ENCODE measurements around the gene DNAH1. TPM values are rescaled to one million over a fixed set of nuclear protein-coding genes. Genes with fewer than 3 reads are reported as not detected.

Gene DNAH1
- total and polyA plus RNA-seq, 2 donors from 2014 or later: 1.7 to 12.1 TPM

DNA sequence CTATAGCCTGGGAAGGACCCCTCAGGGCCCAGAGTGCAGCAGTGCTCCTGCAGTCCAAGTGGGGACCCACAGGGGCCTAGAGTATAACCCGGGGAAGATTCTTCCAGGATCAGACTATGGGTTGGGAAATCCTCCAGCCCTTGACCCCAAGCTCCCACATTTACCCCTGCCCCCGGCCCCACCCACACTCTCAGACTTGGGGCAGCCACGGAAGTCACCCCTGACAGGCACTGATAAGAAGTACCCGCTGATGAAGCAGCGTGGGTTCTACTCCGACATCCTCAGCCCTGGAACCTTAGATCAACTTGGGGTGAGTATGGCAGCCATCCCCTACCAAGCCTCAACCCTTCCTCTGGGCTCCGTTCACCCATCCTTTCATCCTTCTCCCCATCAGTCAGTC lies 6.3 kb downstream of the DNAH1 start:
- H3K9ac ChIP-seq (ENCODE audit: low read length in 3 of 3): no peak overlapping the region
- TF ChIP-seq, protein P1, sequence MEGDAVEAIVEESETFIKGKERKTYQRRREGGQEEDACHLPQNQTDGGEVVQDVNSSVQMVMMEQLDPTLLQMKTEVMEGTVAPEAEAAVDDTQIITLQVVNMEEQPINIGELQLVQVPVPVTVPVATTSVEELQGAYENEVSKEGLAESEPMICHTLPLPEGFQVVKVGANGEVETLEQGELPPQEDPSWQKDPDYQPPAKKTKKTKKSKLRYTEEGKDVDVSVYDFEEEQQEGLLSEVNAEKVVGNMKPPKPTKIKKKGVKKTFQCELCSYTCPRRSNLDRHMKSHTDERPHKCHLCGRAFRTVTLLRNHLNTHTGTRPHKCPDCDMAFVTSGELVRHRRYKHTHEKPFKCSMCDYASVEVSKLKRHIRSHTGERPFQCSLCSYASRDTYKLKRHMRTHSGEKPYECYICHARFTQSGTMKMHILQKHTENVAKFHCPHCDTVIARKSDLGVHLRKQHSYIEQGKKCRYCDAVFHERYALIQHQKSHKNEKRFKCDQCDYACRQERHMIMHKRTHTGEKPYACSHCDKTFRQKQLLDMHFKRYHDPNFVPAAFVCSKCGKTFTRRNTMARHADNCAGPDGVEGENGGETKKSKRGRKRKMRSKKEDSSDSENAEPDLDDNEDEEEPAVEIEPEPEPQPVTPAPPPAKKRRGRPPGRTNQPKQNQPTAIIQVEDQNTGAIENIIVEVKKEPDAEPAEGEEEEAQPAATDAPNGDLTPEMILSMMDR (IDR thresholded peaks at IDR 0.05; ENCODE audit: borderline replicate concordance, extremely low read depth, insufficient read depth): no peak
- H3K4me1 ChIP-seq (ENCODE audit: control insufficient read depth in 2 of 3, insufficient read depth in 2 of 3, low read depth in 1 of 3, low read length in 3 of 3): peaks cover 0 to 11% (median 0%) of the 10 kb centered on the region in 3 donors
- intact Hi-C loops (cut with DNase I): no loop called here
- no peak overlapping the region for H3K27ac ChIP-seq (ENCODE audit: low read depth in 2 of 2, low read length in 2 of 2)
- no peaks in the 10 kb centered on the region for H3K36me3 ChIP-seq (ENCODE audit: control insufficient read depth in 2 of 3, insufficient read depth in 3 of 3, low read length in 3 of 3)
- H3K27me3 ChIP-seq (ENCODE audit: control insufficient read depth, insufficient read depth, low read length): no peaks in the 10 kb centered on the region
- H3K9me3 ChIP-seq (ENCODE audit: control insufficient read depth in 2 of 3, insufficient read depth in 1 of 3, low read length in 3 of 3): no peaks in the 10 kb centered on the region
- FAIRE-seq (no peak), DNase-seq (no peak)
- H3K4me3 ChIP-seq (ENCODE audit: low read length in 3 of 3): no peak overlapping the region

DNA sequence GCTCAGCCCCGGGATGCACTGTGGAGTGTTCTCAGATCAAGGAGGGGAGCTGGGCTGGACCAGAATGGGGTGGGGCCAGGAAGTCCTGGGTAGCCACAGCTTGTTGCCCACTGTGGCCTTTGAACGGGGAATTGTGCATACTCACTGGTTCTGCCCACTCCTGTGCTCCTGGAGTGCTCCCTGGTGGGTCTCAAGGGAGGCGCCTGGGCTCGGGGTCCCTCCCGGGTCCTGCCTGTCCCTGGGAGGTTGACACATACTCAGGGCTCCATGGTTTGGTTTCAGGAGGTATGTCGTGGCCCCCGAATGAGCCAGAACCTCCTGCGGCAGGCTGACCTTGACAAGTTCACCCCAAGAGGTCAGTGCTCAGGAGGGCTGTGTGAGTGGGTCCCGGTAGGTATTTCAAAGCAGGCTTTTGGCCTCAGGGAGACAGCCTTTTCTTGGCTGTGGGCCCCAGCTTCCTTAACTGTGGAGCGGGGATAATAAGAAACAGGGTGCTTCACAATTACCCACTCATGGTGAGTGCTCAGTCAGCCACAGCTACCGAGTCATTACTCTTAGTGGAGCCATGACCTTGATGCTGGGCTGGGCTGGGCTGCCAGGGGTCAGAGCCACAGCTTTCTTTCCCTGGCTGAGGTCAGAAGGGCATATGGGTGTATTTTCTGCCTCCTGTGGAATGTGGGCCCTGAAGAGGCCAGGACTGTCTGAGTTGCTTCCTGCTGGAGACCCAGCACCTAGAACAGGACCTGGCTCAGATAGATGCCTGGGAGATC lies 7.6 kb downstream of the DNAH1 start:
- Histone ChIP-seq H3K27ac (ENCODE audit: low read depth in 2 of 2, low read length in 2 of 2) (peak overlapping the region; percentile 81 to 82), H3K4me3 (ENCODE audit: low read length in 3 of 3) (no peak overlapping the region), H3K4me1 (ENCODE audit: control insufficient read depth in 2 of 3, insufficient read depth in 2 of 3, low read depth in 1 of 3, low read length in 3 of 3) (peaks cover 0 to 11% (median 0%) of the 10 kb centered on the region in 3 donors), H3K27me3 (ENCODE audit: control insufficient read depth, insufficient read depth, low read length) (no peaks in the 10 kb centered on the region), H3K9ac (ENCODE audit: low read length in 3 of 3) (no peak overlapping the region), H3K9me3 (ENCODE audit: control insufficient read depth in 2 of 3, insufficient read depth in 1 of 3, low read length in 3 of 3) (no peaks in the 10 kb centered on the region), H3K36me3 (ENCODE audit: control insufficient read depth in 2 of 3, insufficient read depth in 3 of 3, low read length in 3 of 3) (no peaks in the 10 kb centered on the region)
- DNase-seq: peak in 1 of 5 donors; percentile 60
- intact Hi-C loops (cut with DNase I): no loop called here
- FAIRE-seq: no peak
- TF ChIP-seq, protein P1 (IDR thresholded peaks at IDR 0.05; ENCODE audit: borderline replicate concordance, extremely low read depth, insufficient read depth): no peak

DNA sequence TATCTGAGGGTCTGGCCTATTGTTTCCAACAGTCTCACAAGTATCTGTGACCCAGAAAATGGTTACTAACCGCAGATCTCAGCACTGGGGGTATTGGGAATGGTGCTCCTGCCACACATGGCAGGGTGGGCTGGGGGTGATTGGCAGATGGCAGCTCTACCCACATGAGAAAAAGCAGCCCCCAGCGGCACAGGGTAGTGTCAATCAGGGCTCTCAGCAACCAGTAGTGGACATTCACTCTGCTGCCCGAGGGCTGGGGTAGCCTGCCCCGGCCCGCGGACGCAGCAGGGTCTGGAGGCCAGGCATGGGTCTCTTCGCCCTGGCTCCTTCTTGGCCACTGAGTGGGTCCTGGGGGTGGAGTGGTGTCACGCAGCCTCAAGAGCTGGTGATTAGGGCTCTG lies 8.6 kb downstream of the DNAH1 start:
- Histone ChIP-seq H3K4me3 (ENCODE audit: low read length in 3 of 3) (no peak overlapping the region), H3K4me1 (ENCODE audit: control insufficient read depth in 2 of 3, insufficient read depth in 2 of 3, low read depth in 1 of 3, low read length in 3 of 3) (peaks cover 0 to 11% (median 0%) of the 10 kb centered on the region in 3 donors), H3K36me3 (ENCODE audit: control insufficient read depth in 2 of 3, insufficient read depth in 3 of 3, low read length in 3 of 3) (no peaks in the 10 kb centered on the region), H3K9me3 (ENCODE audit: control insufficient read depth in 2 of 3, insufficient read depth in 1 of 3, low read length in 3 of 3) (no peaks in the 10 kb centered on the region), H3K27me3 (ENCODE audit: control insufficient read depth, insufficient read depth, low read length) (no peaks in the 10 kb centered on the region), H3K27ac (ENCODE audit: low read depth in 2 of 2, low read length in 2 of 2) (peak overlapping the region in 1 of 2 donors; percentile 69), H3K9ac (ENCODE audit: low read length in 3 of 3) (no peak overlapping the region)
- DNase-seq (peak in 1 of 5 donors; percentile 53), FAIRE-seq (no peak)
- TF ChIP-seq, protein P1 (IDR thresholded peaks at IDR 0.05; ENCODE audit: borderline replicate concordance, extremely low read depth, insufficient read depth): no peak
- intact Hi-C loops (cut with DNase I): no loop called here
